HuH-7 (cell line): ENCODE data around the gene ANKRD28.
"Not testable (repeated sequence)": the region's sequence is repeated elsewhere in the genome, so short reads cannot be mapped to it uniquely, and the experiment has no call there.

Experiments
- DNase-seq: peaks from one replicate; pipeline ENCODE4 v3.0.0; 2011; ENCODE audit warnings: low spot score

ANKRD28 gene

DNA sequence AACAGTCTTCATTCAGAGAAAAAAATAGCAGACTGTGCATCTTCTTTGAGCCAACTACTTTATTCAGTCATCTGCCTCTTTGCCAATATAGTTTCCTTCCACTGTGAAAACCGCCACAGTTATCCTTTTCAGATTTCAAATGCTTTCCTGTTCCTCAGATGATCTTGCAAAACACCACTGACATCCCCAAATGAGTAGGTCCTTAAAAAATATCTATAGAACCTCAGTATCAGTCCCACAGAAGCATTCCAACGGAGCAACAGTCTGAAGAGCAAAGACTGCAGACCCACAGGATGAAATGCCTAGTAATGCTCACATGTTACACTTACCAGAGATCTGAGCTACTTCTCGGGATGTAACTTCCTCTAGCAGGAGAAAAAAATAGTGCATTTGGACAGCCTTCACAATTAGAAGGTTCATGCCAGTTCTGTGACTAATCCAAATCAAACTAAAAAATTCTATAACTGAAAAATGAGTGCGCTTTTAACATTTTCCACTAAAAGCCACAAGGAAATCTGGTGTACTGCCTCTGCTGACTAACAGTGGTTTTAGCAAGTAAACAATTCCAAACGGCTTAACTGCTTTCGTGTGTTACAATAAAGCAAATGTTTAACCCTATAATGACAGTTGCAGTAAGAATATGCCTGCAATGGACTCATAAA lies at the start of gene ANKRD28:
Gene ANKRD28, minus strand, starts transcription at position 338 of the 662 bp plus-strand sequence. CDS start 1,458 bp downstream, outside the sequence.
- peak; percentile 25 for DNase-seq

DNA sequence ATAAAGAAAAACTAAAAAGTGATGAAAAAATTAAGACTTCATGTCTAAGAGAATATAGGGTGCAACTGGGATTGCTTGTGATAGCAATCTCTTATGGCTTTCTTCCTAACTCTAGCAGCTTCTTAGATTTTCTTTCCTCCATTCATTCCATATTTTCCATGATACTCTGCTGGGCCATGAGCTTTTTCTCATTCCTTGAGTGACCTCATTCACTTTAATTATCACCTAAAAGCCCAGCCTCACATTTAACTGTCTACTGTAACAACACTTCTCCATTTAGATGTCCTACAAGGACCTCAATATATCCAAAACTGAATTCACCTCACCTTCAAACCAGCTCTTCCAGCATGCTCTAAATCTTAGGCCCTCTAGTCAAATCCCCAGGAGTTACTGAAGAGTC lies 49.5 kb upstream of the ANKRD28 start:
- DNase-seq = no peak

DNA sequence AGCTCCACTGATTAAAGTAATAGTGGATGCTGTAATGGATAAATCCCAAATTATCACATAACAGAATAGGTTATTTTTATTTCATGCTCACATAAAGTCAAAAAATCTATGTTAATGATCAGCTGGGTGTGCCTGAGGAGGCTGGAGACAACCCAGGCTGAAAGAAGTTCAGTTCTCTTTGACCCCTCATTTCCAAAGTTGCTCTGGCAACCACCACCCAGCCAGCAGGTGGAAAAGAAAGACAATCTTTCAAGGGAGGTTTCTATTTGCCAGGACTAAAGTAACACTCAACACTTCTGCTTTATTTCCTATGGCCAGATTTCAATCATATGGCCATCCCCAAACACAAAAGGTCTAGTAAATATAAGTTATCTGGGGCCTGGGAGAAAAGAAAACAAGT lies 48.8 kb upstream of the ANKRD28 start:
- no peak for DNase-seq

DNA sequence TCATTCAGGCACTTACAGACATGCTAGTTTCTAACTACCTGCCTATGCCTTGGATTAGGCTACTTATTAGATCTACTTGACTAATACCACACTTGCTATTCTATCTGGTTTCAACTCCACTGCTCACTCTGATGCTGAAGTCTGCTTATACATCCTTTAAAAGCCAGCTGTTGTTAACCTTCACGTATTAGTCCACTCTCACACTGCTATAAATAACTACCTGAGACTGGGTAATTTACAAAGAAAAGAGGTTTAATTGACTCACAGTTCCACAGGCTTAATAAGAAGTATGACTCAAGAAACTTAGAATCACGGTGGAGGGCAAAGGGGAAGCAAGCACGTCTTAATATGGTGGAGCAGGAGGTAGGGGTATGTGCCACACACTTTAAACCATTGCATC lies 47.7 kb upstream of the ANKRD28 start:
- no peak for DNase-seq

DNA sequence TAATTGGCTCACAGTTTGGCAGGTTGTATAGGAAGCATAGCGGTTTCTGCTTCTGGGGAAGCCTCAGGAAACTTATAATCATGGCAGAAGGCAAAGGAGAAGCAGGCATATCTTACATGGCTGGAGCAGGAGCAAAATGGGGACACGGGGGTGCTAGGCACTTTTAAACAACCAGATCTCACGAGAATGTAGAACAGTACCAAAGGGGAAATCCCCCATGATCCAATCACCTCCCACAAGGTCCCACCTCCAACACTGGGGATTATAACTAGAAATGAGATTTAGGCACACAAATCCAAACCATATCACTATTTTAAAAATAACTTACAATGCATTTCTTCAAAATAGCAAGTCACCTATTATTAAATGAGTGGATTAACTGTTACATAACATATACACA lies 47.1 kb upstream of the ANKRD28 start:
- no peak for DNase-seq

DNA sequence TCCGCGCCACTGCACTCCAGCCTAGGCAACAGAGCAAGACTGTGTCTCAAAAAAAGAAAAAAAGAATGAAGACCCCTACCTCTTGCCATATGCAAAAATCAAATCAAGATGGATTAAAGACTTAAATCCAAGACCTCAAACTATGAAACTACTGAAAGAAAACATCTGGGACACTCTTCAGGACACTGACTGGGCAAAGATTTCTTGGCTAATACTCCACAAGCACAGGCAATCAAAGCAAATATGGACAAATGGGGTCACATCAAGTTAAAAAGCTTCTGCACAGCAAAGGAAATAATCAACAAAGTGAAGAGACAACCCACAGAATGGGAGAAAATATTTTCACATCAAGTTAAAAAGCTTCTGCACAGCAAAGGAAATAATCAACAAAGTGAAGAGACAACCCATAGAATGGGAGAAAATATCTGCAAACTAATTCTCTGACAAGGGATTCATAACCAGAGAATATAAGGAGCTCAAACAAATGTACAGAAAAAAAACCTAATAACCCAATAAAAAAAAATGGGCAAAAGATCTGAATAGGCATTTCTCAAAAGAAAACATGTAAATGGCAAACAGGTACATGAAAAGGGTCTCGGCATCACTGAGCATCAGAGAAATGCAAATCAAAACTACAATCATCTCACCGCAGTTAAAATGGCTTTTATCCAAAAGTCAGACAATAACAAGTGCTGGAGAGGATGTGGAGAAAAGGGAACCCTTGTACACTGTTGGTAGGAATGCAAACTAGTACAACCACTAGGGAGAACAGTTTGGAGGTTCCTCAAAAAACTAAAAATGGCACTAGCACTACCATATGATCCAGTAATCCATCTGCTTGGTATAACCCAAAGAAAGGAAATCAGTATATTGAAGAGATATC lies 43.6 kb upstream of the ANKRD28 start:
- DNase-seq = not testable (repeated sequence)

DNA sequence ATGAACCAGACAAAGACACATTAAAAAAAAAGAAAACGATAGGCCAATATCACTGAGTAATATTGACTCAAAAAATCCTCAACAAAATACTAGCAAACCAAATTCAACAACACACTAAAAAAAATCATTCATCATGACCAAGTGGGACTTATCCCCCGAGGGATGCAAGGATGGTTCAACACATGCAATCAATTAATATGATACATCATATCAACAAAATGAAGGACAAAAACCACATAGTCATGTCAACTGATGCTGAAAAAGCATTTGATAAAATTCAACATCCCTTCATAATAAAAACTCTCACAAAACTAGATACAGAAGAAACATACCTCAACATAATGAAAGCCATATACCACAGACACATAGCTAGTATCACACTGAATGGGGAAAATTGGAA lies 41.8 kb upstream of the ANKRD28 start:
- DNase-seq = no peak

DNA sequence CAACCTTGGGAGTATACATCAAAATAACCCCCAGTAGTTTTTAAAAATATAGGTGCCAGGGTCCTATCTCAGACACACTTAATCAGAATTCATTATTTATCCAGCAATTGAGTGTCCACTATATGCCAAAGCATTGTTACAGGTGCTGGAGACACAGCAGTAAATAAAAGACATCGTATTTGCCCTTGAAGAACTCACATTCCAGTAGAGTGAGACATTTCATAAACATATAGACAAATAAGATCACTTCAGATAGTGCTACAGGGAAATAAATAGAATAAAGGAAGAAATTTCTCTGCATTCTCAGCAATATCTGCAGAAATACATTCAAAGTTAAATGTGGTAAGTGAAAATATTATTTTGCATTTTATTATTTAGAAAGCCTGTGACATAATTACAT lies 34.1 kb upstream of the ANKRD28 start:
- no peak for DNase-seq

DNA sequence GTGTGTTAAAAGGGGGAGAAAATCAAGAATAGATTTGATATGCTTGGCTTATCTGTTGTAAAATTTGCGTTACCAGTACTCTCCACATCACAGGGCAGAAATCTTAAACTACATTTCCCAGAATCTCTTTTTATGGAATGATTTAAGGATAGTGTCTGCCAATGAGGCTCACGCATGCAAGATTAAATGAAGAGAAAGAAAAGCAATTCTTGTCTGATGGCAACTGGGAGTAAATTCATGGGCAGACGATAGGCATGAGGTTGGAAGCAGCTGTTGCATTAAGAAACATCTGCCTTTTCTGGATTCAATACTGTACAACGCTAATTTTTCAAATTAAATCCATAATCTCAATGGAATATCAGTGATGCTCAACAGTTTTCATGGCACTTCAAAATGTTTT lies 27.2 kb upstream of the ANKRD28 start:
- no peak for DNase-seq

DNA sequence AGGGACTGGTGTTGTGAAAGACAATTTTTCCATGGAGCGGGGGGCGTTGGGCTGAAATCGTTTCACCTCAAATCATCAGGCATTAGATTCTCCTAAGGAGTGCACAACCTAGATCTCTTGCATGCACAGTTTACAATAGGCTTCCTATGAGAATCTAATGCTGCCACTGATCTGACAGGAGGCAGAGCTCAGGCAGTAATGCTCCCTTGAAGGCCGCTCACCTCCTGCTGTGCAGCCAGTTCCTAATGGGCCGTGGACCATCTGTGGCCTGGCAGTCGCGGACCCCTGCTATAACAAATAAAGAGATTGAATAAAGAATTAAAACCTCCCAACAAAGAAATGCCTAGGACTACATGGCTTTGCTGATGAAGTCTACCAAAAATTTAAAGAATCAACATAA lies 25.3 kb upstream of the ANKRD28 start:
- DNase-seq = no peak

DNA sequence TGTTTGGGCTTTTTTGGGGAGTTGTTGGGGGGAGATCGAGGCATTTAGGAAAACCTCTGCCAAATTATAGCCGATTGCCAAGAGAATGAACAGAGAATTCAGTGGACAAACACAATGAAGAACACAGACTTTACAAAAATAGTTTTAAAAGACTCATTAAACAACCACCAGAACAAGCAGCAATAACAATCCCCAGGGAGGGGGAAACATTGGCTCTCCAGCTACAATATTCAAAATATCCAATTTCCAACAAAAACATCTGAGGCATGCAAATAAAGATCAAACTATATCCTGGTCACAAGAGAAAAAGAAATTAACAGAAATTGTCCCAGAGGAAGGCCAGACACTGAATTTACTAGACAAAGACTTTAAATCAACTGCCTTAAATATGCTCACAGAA lies 24.5 kb upstream of the ANKRD28 start:
- DNase-seq = no peak

DNA sequence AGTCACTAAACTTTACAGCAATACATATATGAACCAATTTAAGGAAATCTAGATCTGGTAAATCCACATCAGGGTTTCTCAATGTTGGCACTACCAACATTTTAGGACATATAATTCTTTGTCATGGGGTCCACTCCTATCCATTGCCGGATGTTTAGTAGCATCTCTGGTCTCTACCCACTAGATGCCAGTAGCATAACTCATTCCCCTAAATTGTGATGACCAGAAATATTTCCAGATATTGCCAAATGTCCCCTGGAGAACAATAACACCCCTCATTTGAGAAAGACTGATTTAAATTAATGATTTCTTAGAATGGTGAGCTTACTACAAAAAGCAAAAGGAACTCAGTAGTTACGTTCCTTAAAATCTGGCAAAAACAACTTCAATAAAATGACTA lies 23.1 kb upstream of the ANKRD28 start:
- no peak for DNase-seq

DNA sequence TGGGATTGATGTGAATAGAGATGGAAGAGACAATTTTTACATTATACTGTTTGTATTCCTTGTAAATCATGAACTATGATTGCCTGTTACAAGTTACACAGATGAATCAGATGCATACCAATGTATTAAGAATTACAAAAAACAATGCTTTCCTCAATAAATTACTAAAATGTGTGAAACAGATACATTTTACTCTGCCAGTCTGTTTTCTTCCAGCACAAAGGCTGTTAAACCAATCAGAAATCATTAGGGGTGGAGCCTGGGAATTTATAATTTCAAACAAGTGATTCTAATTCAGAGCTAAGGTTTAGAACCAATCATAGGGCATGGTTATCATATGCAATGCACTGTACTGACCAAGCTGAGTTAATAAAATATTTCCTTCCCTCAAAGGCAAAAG lies 21.8 kb upstream of the ANKRD28 start:
- DNase-seq = no peak

DNA sequence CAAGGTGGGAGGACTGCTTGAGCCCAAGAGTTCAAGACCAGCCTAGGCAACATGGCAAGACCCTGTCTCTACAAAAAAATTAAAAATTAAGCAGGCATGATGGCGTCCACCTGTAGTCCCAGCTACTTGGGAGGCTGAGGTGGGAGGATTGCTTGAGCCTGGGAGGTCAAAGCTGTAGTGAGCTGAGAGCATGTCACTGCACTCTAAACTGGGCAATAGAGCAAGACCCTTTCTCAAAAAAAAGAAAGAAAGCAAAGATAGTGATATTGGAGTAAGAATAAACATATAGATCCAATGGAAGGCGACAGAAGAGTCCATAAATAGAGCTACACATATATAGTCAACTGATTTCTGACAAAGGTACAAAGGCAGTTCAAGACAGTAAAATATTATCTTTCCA lies 21.3 kb upstream of the ANKRD28 start:
- DNase-seq = no peak

DNA sequence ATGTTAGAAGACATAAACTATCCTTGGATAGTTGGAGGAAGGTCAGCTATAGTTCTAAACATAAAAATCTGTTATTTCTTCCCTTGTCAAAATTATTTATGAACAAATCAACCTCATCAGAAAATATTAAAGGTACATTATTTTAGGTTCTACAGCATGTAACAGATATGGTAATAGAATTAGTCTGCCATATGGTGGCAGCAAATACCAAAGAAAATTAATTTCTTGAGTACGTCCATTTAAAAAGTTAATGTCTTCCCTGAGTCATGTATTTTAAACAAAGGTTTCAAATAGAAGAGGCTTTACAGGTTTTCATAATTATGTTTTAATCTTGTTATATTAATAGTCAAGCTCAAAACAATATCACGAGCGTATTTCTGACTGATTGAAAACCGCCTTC lies 17.9 kb upstream of the ANKRD28 start:
- DNase-seq = no peak

DNA sequence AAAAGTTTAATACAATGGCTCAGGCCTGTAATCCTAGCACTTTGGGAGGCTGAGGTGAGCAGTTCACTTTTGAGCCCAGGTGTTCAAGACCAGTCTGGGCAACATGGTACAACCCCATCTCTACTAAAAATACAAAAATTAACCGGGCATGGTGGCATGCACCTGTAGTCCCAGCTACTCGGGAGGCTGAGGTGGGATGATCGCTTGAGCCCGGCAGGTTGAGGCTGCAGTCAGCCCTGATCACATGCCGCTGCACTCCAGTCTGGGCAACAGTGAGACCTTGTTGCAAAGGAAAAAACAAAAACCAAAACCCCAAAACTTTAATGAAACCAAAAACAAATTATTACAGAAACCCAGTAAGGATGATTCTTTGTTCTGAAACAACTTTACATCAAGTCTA lies 15.3 kb upstream of the ANKRD28 start:
- not testable (repeated sequence) for DNase-seq

DNA sequence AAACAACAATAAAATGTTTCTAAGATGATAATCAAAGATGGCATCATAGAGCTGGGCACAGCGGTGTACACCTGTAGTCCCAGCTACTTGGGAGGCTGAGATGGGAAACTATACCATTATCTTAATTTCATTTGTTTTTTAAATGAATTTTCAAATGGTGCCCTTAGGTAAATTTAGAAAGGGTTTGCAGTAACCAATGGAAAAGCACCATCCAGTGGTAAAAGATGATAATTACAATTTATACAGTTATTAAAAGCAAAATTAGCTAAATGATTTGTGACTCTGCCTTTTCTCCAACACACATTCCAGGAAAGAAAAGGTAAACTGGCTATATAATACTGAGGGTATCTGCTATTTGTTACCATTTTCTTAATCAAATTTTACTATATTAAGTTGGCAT lies 14.4 kb upstream of the ANKRD28 start:
- DNase-seq = no peak

DNA sequence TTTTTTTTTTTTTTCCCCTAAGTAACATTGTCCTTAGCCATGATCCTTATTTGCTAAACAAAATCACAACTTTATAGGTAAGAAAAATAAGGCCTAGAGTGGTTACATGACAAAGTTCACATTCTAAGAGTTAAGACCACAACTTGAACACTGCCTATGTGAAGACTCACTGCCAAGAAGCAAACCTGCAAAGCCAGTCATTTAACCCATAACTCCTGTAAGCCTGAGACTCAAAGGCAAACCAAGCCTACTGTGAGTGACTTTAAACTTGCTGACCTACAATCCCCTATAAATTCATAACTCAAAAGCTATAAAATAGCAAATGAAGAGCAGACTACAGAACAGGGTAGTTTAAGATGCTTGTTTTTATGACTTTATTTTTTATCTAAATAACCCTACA lies 12.9 kb upstream of the ANKRD28 start:
- DNase-seq = no peak

DNA sequence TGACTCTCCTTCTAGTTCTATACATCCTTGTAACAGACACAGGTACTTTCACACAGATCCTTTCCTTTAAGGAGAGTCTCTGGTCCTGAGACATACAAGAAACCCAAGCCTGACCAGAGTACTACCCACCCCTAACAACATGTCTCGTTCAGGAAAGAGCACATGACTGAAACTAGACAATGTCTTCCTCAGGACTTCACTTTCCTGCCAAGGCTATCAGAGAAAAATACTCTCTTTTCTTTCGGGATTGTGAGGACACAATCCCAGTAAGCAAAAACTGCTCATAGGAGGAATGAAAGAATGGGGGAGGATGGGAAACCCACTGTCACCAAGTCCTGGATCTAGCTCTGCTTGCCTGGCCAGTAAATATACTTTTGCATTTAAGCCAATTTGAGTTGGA lies 11.5 kb upstream of the ANKRD28 start:
- no peak for DNase-seq

DNA sequence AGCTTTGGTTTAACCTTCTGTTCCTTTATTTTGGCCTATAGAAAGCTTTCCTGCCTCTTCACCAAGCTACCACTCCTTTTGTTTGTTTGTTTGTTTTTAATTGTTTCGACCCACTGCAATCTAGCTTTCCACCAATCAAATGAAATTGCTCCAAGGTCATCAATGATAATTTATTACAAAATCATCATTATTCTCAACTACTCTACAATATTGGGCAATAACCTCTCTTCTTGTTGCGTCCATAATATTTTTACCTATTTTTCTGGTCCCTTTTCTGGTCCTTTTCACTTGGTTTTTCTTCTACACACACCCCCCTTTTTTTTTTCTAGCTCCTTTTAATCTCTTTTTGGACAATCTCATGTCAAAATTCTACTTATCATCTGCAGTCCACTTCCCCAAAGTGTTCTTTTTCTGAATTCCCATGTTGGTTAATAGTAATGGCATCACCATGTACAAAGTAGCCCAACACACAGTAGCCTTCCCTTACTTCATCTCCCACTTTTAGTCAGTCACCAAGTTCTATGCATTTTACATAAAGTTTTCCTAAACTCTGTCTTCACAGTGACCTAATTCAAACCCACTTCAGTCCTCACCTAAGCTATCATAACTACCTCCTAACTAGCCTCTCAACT lies 11.0 kb upstream of the ANKRD28 start:
- no peak for DNase-seq

DNA sequence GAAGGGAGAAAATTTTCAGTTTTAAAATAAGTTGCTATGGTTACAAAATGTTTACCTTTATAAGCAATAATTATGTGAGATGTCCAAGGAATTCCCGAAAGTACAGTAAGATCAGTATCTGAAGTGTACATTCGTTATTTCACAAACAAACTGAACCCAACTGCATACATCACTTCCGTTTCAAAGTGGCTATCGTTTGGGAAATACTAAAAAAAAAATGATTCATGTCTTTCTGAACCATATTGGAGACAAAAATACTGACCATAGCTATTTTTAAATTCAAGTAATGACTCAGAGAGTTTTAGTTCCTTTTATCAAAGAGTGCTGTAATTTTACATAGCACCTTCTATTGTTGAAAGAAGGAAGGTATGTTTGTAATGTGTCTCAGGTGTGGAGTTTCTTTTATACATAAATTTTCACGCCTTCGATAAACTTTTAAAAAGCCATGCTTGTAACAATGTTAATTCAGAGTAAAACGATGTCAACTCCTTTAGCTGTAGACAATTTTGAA lies 8.0 kb upstream of the ANKRD28 start:
- no peak for DNase-seq

DNA sequence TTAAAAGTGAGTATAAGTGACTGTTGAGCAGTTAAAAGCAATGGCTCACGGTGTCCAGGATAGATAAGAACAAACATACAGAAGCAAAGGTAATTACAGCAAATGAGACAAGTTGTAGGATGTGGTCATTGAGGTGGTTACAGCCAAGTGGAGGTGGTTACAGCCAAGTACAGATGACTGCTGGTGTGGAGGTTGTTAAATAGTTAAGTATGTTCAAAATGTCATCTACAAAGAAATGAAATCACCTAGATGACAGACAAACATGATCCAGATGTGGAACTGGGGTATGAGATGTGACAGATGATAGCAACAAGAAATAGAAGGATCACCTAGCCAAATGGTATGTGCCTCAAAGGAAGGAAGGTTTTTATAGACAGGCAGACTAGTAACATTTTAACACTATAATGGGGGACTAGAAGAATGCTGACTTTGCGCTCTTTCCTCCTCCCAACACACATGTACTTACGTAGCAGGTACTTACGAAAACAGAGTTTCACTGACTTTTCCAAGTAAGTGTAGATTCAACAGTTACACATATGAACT lies 6.8 kb upstream of the ANKRD28 start:
- DNase-seq = no peak

DNA sequence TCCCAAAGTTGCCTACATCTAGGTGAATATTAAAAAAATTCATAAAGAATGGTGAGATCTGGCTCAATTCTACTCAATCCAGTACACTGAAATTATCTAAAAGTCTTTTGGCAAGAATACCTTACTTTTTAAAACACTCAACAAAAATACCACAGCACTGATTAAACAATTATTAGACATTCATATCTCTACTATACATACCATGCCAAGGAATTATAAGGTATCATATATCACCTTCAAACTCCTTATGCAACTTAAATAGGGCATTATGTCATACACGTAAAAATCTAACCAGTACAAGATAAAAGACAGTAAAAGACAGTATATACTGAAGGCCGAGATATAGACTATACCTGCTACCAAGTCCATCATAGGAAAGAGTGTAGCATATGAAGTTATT lies 6.1 kb upstream of the ANKRD28 start:
- no peak for DNase-seq
